Heart left ventricle (tissue), 16 donors: ENCODE data around the gene BRD1. TPM values are rescaled to one million over a fixed set of nuclear protein-coding genes. Genes with fewer than 3 reads are reported as not detected.

Experiments
- ATAC-seq, 4 donors: fragments of 200-7000 bp; cut with Tn5 transposase; one replicate each; pipeline ENCODE4 v1.9.1; 2020 to 2022; ENCODE audit warnings: moderate library complexity in 4 of 4, mild to moderate bottlenecking in 3 of 4, moderate number of reproducible peaks in 1 of 4
- DNase-seq, 5 donors: peaks; one replicate each; pipeline ENCODE4 v3.0.0-alpha.2; 2020
- H3K27ac ChIP-seq, 12 donors: fragments of 200-600 bp; sonication (generic) in 4 of 12; one replicate each; pipeline versions ENCODE4 v1.5.0 to v1.8.0; 2016 to 2022; ENCODE audit warnings: mild to moderate bottlenecking in 2 of 12
- H3K27me3 ChIP-seq, 9 donors: fragments of 200-600 bp; sonication (generic) in 2 of 9; one replicate each; pipeline versions ENCODE4 v1.5.1 to v1.8.0; 2016 to 2022; ENCODE audit warnings: mild to moderate bottlenecking in 3 of 9
- H3K36me3 ChIP-seq, 9 donors: fragments of 200-600 bp; sonication (generic) in 2 of 9; one replicate each; pipeline versions ENCODE4 v1.5.0 to v1.8.0; 2018 to 2022; ENCODE audit warnings: mild to moderate bottlenecking in 2 of 9
- H3K4me1 ChIP-seq, 12 donors: fragments of 200-600 bp; sonication (generic) in 4 of 12; one replicate each; pipeline versions ENCODE4 v1.5.0 to v1.8.0; 2016 to 2022; ENCODE audit warnings: mild to moderate bottlenecking in 3 of 12
- H3K4me3 ChIP-seq, 12 donors: fragments of 200-600 bp; sonication (generic) in 4 of 12; one replicate each; pipeline versions ENCODE4 v1.5.0 to v1.8.0; 2017 to 2022; ENCODE audit warnings: mild to moderate bottlenecking in 9 of 12, moderate library complexity in 4 of 12
- H3K9me3 ChIP-seq, 12 donors: fragments of 200-600 bp; sonication (generic) in 4 of 12; one replicate each; pipeline versions ENCODE4 v1.5.0 to v1.8.0; 2016 to 2022; ENCODE audit warnings: mild to moderate bottlenecking in 1 of 12
- POLR2A ChIP-seq, 2 donors: fragments of 450-650 bp; IDR thresholded peaks; one replicate each; pipeline ENCODE4 v1.6.1; 2017; ENCODE audit warnings: antibody characterized with exemption in 2 of 2, mild to moderate bottlenecking in 2 of 2, moderate library complexity in 2 of 2
- WGBS, 4 donors: extraction: QIAGEN DNeasy Blood & Tissue Kit in 2 of 4; methylation state at CpG; one replicate each; pipeline versions ENCODE4 v1.1.5 to v1.1.7; 2013 to 2018; 5-methylcytosine and 5-hydroxymethylcytosine counted together
- intact Hi-C, 10 donors: fragments of 100-400 bp; cut with DNase I; formaldehyde crosslinking; loops; one replicate each; pipeline versions ENCODE4 v1.11.1 to v1.14.2; 2022
- polyA plus RNA-seq, 2 donors: library from polyadenylated mRNA; stranded (reverse); fragments of 200-250 nt; gene quantifications; one replicate each; pipeline ENCODE4 v1.2.3, GENCODE V29; 2013
- total RNA-seq, 9 donors: library from RNA; depleted of rRNA in 2 of 9; stranded (reverse); fragments of >200 nt in 2 of 9; fragmentation: NEBNext Ultra II Directional in 3 of 9; extraction: Animal tissue kit (Norgen Biotek cat#: 25700) in 3 of 9; gene quantifications; one replicate each; pipeline versions ENCODE4 v1.1.0 to v1.2.4, GENCODE V29; 2016 to 2023
- TF ChIP-seq, protein P1 (sequence below), 12 donors: fragments of 200-600 bp; sonication (generic) in 4 of 12; IDR thresholded peaks; one replicate each; pipeline versions ENCODE4 v1.5.0 to v1.8.0; 2018 to 2022; ENCODE audit warnings: antibody characterized with exemption in 12 of 12, mild to moderate bottlenecking in 5 of 12
- donor health status: ischemic (EF 13 %, LVEDD 7.1; RV severe dilation, severe dysfunction).
- donor health status: healthy with polysubstance abuse.
- donor health status: DM: no; HTN: yes; CAD: no.
- donor health status: DM: no; HTN: no; CAD: no.
- donor health status: ischemic (EF 25% LVEDD 6.9; RV normal size, moderate dysfunction).
- donor health status: ischemic (EF 25% LVEDD 5.7; RV mildly dilated, moderate dysfunction).
- donor health status: healthy.
- donor health status: DM: yes; HTN: yes; CAD: no.
- donor health status: ischemic (EF 35%, LVEDD 5.7; RV mildly dilated, moderate dysfunction).
- donor health status: nonischemic (EF 11% LVEDD 7.7; RV severe dilation, severe dysfunction).
- donor health status: DM: yes; HTN: yes; CAD: no.
- donor health status: PGD.
- donor health status: ischemic (EF 29% LVEDD 5.4; RV normal size, mild dysfunction).
- donor health status: nonischemic (EF 23%, LVEDD 6.1; RV moderate dilation, normal function).

The BRD1 gene
- total and polyA plus RNA-seq, 11 donors = 12.0 to 27.0 (median 17.2) TPM

- H3K36me3 ChIP-seq = peaks cover 0 to 38% (median 29%) of the 10 kb centered on the region in 9 donors
- H3K27ac ChIP-seq = peak overlapping the region in 11 of 12 donors; percentile 66 to 91 (median 86)
- peaks cover 10 to 47% (median 35%) of the 10 kb centered on the region in 12 donors for H3K4me1 ChIP-seq
- peak overlapping the region; percentile 60 to 99 (median 86) for H3K4me3 ChIP-seq
- intact Hi-C loops = loop anchor here in 3 of 10 donors (2.0 to 5.0 kb wide), 2 partner anchors 27 to 39 kb away; partner anchors contain the start of gene ZBED4 (in 1 of the 3)
- WGBS, 4 donors = 4 to 8% (median 7%) methylated on average over 22 to 31 of the region's 31 CpGs
- H3K27me3 ChIP-seq = no peaks in the 10 kb centered on the region
- H3K9me3 ChIP-seq = peaks cover 0 to 14% (median 0%) of the 10 kb centered on the region in 12 donors
- peak in 2 of 4 donors; percentile 15 to 39 for ATAC-seq
- DNase-seq = peak in 1 of 5 donors; percentile 68
- no peak for TF ChIP-seq POLR2A (IDR thresholded peaks at IDR 0.05)
- TF ChIP-seq, protein P1, sequence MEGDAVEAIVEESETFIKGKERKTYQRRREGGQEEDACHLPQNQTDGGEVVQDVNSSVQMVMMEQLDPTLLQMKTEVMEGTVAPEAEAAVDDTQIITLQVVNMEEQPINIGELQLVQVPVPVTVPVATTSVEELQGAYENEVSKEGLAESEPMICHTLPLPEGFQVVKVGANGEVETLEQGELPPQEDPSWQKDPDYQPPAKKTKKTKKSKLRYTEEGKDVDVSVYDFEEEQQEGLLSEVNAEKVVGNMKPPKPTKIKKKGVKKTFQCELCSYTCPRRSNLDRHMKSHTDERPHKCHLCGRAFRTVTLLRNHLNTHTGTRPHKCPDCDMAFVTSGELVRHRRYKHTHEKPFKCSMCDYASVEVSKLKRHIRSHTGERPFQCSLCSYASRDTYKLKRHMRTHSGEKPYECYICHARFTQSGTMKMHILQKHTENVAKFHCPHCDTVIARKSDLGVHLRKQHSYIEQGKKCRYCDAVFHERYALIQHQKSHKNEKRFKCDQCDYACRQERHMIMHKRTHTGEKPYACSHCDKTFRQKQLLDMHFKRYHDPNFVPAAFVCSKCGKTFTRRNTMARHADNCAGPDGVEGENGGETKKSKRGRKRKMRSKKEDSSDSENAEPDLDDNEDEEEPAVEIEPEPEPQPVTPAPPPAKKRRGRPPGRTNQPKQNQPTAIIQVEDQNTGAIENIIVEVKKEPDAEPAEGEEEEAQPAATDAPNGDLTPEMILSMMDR (IDR thresholded peaks at IDR 0.05) = no peak
Observed at GRCh38 chr22:49825944-49826602, 1.6 kb downstream of the BRD1 start.

GRCh38 chr22:49825436-49825835 lies 2.2 kb downstream of the BRD1 start:
- H3K4me3 ChIP-seq = peak overlapping the region in 10 of 12 donors; percentile 67 to 99 (median 87)
- peaks cover 0 to 45% (median 35%) of the 10 kb centered on the region in 9 donors for H3K36me3 ChIP-seq
- intact Hi-C loops = loop anchor here in 3 of 10 donors (2.0 to 5.0 kb wide), 2 partner anchors 27 to 38 kb away; partner anchors contain the start of gene ZBED4 (in 1 of the 3)
- DNase-seq (no peak), ATAC-seq (no peak)
- H3K9me3 ChIP-seq = peaks cover 0 to 8% (median 0%) of the 10 kb centered on the region in 12 donors
- H3K27ac ChIP-seq = peak overlapping the region in 2 of 12 donors; percentile 89 to 91
- TF ChIP-seq, protein P1 (IDR thresholded peaks at IDR 0.05) = no peak
- TF ChIP-seq POLR2A (IDR thresholded peaks at IDR 0.05) = no peak
- peaks cover 15 to 53% (median 39%) of the 10 kb centered on the region in 12 donors for H3K4me1 ChIP-seq
- 42 to 59% (median 54%) methylated on average over 5 to 10 of the region's 10 CpGs for WGBS, 4 donors
- no peaks in the 10 kb centered on the region for H3K27me3 ChIP-seq

- intact Hi-C loops = loop anchor here in 3 of 10 donors (2.0 to 5.0 kb wide), 2 partner anchors 28 to 38 kb away; partner anchors contain the start of gene ZBED4 (in 1 of the 3)
- H3K36me3 ChIP-seq = peaks cover 0 to 50% (median 40%) of the 10 kb centered on the region in 9 donors
- no peak for ATAC-seq
- WGBS, 4 donors = 54 to 83% (median 75%) methylated on average over 6 to 12 of the region's 12 CpGs
- peaks cover 0 to 5% (median 0%) of the 10 kb centered on the region in 12 donors for H3K9me3 ChIP-seq
- no peak overlapping the region for H3K27ac ChIP-seq
- peak overlapping the region in 5 of 12 donors; percentile 67 to 99 (median 85) for H3K4me3 ChIP-seq
- peaks cover 15 to 58% (median 40%) of the 10 kb centered on the region in 12 donors for H3K4me1 ChIP-seq
- H3K27me3 ChIP-seq = no peaks in the 10 kb centered on the region
- no peak for DNase-seq
- TF ChIP-seq, protein P1 (IDR thresholded peaks at IDR 0.05) = no peak
- no peak for TF ChIP-seq POLR2A (IDR thresholded peaks at IDR 0.05)
Observed at GRCh38 chr22:49824936-49825335, 2.7 kb downstream of the BRD1 start.
